Aorta (tissue), 5 donors: ENCODE results near the gene NCAM2. TPM values are rescaled to one million over a fixed set of nuclear protein-coding genes. Genes with fewer than 3 reads are reported as not detected.

Experiments used
- ATAC-seq: fragments of 200-7000 bp; cut with Tn5 transposase; one replicate; pipeline ENCODE4 v1.9.1; 2022; ENCODE audit warnings: moderate library complexity; ENCODE audit not compliant: low FRiP score
- DNase-seq, 2 donors: peaks; one replicate each; pipeline ENCODE4 v3.0.0-alpha.2; 2020
- H3K27ac ChIP-seq, 2 donors: one replicate each; pipeline ENCODE4 v1.5.1; 2013; ENCODE audit warnings: low read length in 2 of 2, mild to moderate bottlenecking in 2 of 2, moderate library complexity in 2 of 2, control low read depth in 1 of 2, inconsistent platforms in 1 of 2, low read depth in 1 of 2
- H3K27me3 ChIP-seq, 2 donors: one replicate each; pipeline ENCODE4 v1.6.1; 2013; ENCODE audit warnings: control low read depth in 1 of 2, low read length in 1 of 2, mild to moderate bottlenecking in 1 of 2, moderate library complexity in 1 of 2; ENCODE audit not compliant: insufficient read depth in 2 of 2, control insufficient read depth in 1 of 2
- H3K36me3 ChIP-seq, 2 donors: one replicate each; pipeline ENCODE4 v1.6.1; 2013; ENCODE audit warnings: control low read depth in 1 of 2, low read length in 1 of 2, mild to moderate bottlenecking in 1 of 2; ENCODE audit not compliant: insufficient read depth in 2 of 2, control insufficient read depth in 1 of 2
- H3K4me1 ChIP-seq, 2 donors: one replicate each; pipeline ENCODE4 v1.6.1; 2013; ENCODE audit warnings: low read length in 2 of 2, control low read depth in 1 of 2, mild to moderate bottlenecking in 1 of 2, moderate library complexity in 1 of 2; ENCODE audit not compliant: insufficient read depth in 2 of 2, control insufficient read depth in 1 of 2
- H3K4me3 ChIP-seq, 2 donors: one replicate each; pipeline ENCODE4 v1.5.1; 2013; ENCODE audit warnings: low read length in 2 of 2, control low read depth in 1 of 2, mild to moderate bottlenecking in 1 of 2
- H3K9me3 ChIP-seq: one replicate; pipeline ENCODE4 v1.6.1; 2013; ENCODE audit warnings: mild to moderate bottlenecking, low read length; ENCODE audit not compliant: control insufficient read depth
- WGBS, 2 donors: extraction: QIAGEN DNeasy Blood & Tissue Kit; methylation state at CpG; one replicate each; pipeline ENCODE4 v1.1.7; 2013; 5-methylcytosine and 5-hydroxymethylcytosine counted together
- intact Hi-C, 2 donors: fragments of 100-400 bp; cut with DNase I; formaldehyde crosslinking; loops; one replicate each; pipeline versions ENCODE4 v1.14.2 to v1.15.0; 2022
- polyA plus RNA-seq, 2 donors: library from polyadenylated mRNA; stranded (reverse); fragments of 200-250 nt; gene quantifications; one replicate each; pipeline ENCODE4 v1.2.3, GENCODE V29; 2013
- total RNA-seq, 2 donors: library from RNA; stranded (reverse); fragmentation: NEBNext Ultra II Directional; extraction: Animal tissue kit (Norgen Biotek cat#: 25700); gene quantifications; one replicate each; pipeline ENCODE4 v1.2.1, GENCODE V29; 2021
- donor health status: healthy with polysubstance abuse.
- donor health status: Bipolar disorder and iron deficiency.
- donor health status: DM: no; HTN: no; CAD: no.
- donor health status: DM: no; HTN: no; CAD: no.
- donor health status: DM: yes; HTN: yes; CAD: no.

The NCAM2 gene
- total and polyA plus RNA-seq, 4 donors, result 0.13 to 8.7 (median 2.7) TPM

DNA sequence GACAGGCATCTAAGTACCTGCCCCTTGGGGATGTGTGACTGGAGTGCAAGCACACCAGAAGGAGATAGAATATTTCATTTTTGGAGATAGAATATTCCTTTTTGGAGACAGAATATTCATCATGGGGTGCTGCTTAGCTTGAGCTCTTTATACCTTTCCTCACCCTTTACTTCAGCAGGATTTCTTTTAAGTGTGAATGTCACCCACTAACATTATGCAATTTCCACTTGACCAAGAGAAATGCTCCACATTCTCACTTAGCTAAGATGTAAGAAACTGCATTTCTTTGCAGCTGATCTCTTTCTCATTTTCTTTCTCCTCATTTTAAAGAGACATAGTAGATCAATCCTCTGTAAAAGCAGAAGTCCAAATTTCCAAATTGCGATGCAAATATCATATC lies 436.7 kb downstream of the NCAM2 start:
- intact Hi-C loops, result no loop called here
- H3K27me3 ChIP-seq, result no peaks in the 10 kb centered on the region
- no peak for ATAC-seq
- no peaks in the 10 kb centered on the region for H3K4me1 ChIP-seq
- 91 to 92% methylated on average over 1 of the region's 1 CpG for WGBS, 2 donors
- H3K9me3 ChIP-seq, result no peaks in the 10 kb centered on the region
- no peaks in the 10 kb centered on the region for H3K36me3 ChIP-seq
- H3K4me3 ChIP-seq, result no peak overlapping the region
- DNase-seq, result no peak
- H3K27ac ChIP-seq, result no peak overlapping the region

DNA sequence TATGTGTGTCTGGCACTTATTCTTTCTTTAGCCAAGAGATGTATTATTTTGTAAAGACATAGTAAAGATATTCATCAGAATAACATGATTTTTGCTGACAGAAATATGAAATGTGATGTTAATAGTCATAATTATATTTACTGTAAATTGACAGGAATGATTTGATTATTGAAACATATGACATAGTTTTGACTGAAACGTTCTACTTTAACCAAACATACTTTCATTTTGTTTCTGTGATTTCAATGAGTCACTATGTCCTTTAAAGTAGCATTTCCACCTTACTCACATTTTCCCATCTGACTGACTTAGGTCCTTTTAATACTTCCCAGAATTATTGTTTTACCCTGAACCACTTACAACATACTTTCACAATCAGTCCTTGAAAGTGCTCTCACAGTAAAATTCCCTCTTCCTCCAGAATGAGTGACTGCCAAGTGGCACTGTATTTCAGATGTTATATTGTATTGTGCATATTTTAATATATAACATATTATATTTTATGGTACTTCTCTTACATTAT lies 437.9 kb downstream of the NCAM2 start:
- Histone ChIP-seq H3K27ac (no peak overlapping the region), H3K4me1 (no peaks in the 10 kb centered on the region), H3K4me3 (no peak overlapping the region), H3K9me3 (no peaks in the 10 kb centered on the region), H3K27me3 (no peaks in the 10 kb centered on the region), H3K36me3 (no peaks in the 10 kb centered on the region)
- ATAC-seq (no peak), DNase-seq (no peak)
- intact Hi-C loops, result no loop called here
- 6 to 17% methylated on average over 1 of the region's 1 CpG for WGBS, 2 donors

DNA sequence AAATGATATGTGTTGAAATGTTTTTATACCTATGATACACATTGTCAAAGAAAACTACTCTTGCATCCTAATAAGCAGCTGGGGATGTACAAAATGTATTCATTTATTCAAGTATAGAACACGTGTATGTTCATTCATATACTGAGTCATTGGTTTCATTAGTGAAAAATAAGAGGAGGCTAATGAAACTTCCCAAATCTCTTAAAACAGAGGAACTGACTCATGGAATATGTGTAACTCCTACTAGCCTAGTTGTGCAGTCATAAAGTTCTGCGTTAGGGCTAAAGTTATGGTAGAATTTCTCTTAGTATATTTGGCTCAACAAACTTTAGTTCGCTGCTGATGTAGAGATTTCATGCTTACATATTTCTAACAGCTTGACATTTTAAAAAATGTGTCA lies 441.6 kb downstream of the NCAM2 start:
- no peak for ATAC-seq
- H3K27me3 ChIP-seq, result no peaks in the 10 kb centered on the region
- no peak overlapping the region for H3K4me3 ChIP-seq
- no peaks in the 10 kb centered on the region for H3K4me1 ChIP-seq
- no peaks in the 10 kb centered on the region for H3K36me3 ChIP-seq
- no peak for DNase-seq
- intact Hi-C loops, result no loop called here
- WGBS, 2 donors, result 80 to 85% methylated on average over 3 of the region's 3 CpGs
- H3K9me3 ChIP-seq, result no peaks in the 10 kb centered on the region
- H3K27ac ChIP-seq, result no peak overlapping the region

DNA sequence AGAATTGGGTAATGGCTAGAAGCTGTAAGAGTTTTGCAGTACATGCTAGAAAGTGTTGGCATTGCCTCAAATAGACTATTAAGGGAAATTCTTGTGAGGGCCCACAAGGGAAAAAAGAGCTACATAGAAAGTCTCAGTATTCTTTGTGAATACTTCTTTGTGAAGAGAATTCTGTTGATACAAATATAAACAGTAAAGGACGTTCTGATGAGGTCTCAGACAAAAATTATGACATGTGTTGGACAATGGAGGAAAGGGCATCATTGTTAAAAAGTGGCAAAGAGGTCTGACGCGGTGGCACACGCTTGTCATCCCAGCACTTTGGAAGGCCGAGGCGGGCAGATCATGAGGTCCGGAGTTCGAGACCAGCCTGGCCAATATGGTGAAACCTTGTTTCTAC lies 458.9 kb downstream of the NCAM2 start:
- no peak for ATAC-seq

DNA sequence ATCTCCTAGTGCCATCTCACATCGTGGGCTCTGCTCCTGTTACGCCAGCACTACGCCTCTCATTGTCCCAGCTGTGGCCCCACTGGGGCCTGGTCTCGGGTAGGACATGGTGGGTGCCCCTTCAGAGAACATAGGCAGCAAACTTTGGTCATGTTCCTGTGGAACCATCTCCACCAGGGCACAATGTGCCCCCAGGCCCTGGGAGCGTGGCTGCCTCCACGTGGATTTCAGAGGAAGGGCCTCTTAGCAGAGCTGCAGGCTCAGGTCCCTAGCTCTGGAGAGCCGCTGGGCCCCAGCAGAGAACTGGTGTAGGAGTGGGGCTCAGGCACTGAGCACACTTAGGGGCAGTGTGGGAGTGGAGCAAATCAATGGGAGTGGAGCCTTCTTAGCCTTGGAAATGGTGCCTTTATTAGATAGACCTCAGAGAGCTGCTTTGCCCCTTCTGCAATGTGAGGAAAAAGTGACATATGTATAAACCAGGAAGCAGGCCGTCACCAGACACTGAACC lies 460.0 kb downstream of the NCAM2 start:
- Histone ChIP-seq H3K27me3 (no peaks in the 10 kb centered on the region), H3K9me3 (no peaks in the 10 kb centered on the region), H3K4me1 (no peaks in the 10 kb centered on the region), H3K4me3 (no peak overlapping the region), H3K36me3 (no peaks in the 10 kb centered on the region), H3K27ac (no peak overlapping the region)
- intact Hi-C loops, result no loop called here
- ATAC-seq, result no peak
- no peak for DNase-seq
- WGBS, 2 donors, result 85 to 90% methylated on average over 8 of the region's 8 CpGs

More for the DNA sequence above, 458.9 kb downstream of the NCAM2 start:
- 88% methylated on average over 8 of the region's 8 CpGs for WGBS, 2 donors
- H3K27ac ChIP-seq, result no peak overlapping the region
- no peaks in the 10 kb centered on the region for H3K4me1 ChIP-seq
- H3K4me3 ChIP-seq, result no peak overlapping the region
- no peaks in the 10 kb centered on the region for H3K36me3 ChIP-seq
- DNase-seq, result no peak
- no peaks in the 10 kb centered on the region for H3K27me3 ChIP-seq
- H3K9me3 ChIP-seq, result no peaks in the 10 kb centered on the region
- intact Hi-C loops, result no loop called here

DNA sequence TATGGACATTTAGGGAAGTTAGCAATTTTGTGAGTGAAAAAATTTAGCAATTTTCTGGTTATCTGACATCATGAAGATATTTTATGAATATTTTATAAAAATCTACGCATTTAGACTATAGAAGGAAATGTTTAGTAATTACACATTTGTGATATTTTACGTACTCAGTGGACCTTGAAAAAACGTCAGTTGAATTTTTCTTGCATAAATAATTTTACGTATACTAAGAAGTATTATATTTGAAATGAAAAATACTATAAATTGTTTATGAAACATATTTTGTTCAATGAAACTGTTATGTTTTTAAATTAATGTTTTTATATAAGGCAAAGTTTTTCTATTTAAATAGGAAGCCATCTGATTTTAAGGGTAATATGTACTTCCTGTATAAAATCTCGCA lies 462.8 kb downstream of the NCAM2 start:
- H3K27me3 ChIP-seq, result no peaks in the 10 kb centered on the region
- H3K4me1 ChIP-seq, result no peaks in the 10 kb centered on the region
- H3K27ac ChIP-seq, result no peak overlapping the region
- ATAC-seq (no peak), DNase-seq (no peak)
- 81 to 85% methylated on average over 5 of the region's 5 CpGs for WGBS, 2 donors
- H3K36me3 ChIP-seq, result no peaks in the 10 kb centered on the region
- intact Hi-C loops, result no loop called here
- no peaks in the 10 kb centered on the region for H3K9me3 ChIP-seq
- no peak overlapping the region for H3K4me3 ChIP-seq

DNA sequence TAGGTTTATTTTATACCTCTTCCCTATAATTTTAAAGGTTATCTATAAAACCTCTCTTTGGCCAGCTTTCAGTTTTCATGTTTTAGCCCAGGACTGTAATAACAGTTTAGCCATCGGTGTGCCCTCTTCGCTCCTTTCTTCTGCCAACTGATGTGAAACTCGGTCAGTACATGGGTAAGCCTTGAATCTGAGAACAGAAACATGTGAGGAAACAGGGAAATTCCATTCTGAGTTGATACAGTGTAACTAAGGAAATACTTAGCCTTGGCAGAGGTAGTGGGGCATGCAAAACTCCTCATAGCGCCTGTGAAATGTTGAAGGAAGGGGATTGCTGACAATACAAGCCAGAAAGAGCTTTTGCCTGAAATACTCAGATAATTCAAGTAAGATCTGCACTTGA lies 465.2 kb downstream of the NCAM2 start:
- no peaks in the 10 kb centered on the region for H3K9me3 ChIP-seq
- no peaks in the 10 kb centered on the region for H3K36me3 ChIP-seq
- 25 to 27% methylated on average over 4 of the region's 4 CpGs for WGBS, 2 donors
- no peak for DNase-seq
- intact Hi-C loops, result no loop called here
- no peaks in the 10 kb centered on the region for H3K27me3 ChIP-seq
- ATAC-seq, result no peak
- H3K4me3 ChIP-seq, result no peak overlapping the region
- no peak overlapping the region for H3K27ac ChIP-seq
- H3K4me1 ChIP-seq, result no peaks in the 10 kb centered on the region

DNA sequence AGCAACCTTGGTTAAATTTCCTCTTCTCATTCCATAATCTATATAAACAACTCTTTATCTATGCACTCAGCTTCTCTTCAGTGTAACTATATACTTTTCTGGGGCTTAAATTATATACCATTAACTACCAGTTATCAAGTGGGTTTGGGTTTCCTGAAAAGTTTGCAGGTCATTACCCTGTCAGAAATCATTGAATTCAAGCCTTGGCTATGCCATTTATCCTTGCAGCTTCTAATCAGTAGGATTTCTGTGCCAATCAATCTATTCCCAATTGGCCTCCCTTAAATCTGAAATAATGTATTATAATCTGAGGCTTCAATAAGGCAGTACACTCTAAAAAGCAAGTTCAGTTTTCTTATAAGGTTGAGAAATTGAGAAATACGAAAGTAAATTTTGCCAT lies 466.5 kb downstream of the NCAM2 start:
- Histone ChIP-seq H3K4me3 (no peak overlapping the region), H3K27me3 (no peaks in the 10 kb centered on the region), H3K4me1 (no peaks in the 10 kb centered on the region), H3K9me3 (no peaks in the 10 kb centered on the region), H3K27ac (no peak overlapping the region), H3K36me3 (no peaks in the 10 kb centered on the region)
- ATAC-seq (no peak), DNase-seq (no peak)
- 72 to 80% methylated on average over 1 of the region's 1 CpG for WGBS, 2 donors
- intact Hi-C loops, result no loop called here

DNA sequence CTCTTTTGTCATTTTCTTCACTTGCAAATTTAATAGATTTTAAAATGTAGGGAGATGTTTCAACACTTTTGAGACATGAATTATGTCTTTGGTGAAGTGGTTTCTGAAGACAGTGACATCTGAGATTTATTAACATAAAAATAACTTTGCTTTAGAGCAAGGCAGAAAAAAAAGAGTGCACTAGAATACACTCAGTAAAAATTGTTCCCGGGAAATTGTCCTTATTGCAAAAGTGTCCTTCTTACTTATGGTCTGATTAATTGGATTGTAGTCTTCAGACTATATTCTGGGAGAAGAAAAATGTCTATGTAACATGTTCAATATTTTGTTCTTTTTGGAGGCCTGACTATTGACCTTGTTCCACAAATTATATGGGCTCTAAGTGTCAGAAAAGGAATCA lies 468.5 kb downstream of the NCAM2 start:
- Histone ChIP-seq H3K4me1 (no peaks in the 10 kb centered on the region), H3K9me3 (no peaks in the 10 kb centered on the region), H3K36me3 (no peaks in the 10 kb centered on the region), H3K27ac (no peak overlapping the region), H3K27me3 (no peaks in the 10 kb centered on the region), H3K4me3 (no peak overlapping the region)
- DNase-seq (no peak), ATAC-seq (no peak)
- WGBS, 2 donors, result 11 to 35% methylated on average over 1 of the region's 1 CpG
- intact Hi-C loops, result no loop called here
